GM19025 (cell line): ENCODE measurements around the gene GJB6.
"Not testable (repeated sequence)": the region's sequence is repeated elsewhere in the genome, so short reads cannot be mapped to it uniquely, and the experiment has no call there.

Experiments
- ATAC-seq: cut with Tn5 transposase; IDR thresholded peaks from one replicate; pipeline ENCODE4 v1.9.1; 2021; ENCODE audit warnings: mild to moderate bottlenecking, low read depth, moderate library complexity; ENCODE audit not compliant: unreplicated experiment

The GJB6 gene

GRCh38 chr13:20231839-20232555, at the start of gene GJB6:
Gene GJB6, minus strand, starts transcription at chr13:20232319. Its CDS starts 8,839 bp downstream, at chr13:20223480.
- ATAC-seq, result no peak

- not testable (repeated sequence) for ATAC-seq
These were observed 44.8 kb upstream of the GJB6 start for GRCh38 chr13:20276901-20277300.

- ATAC-seq, result no peak
These were observed 42.3 kb upstream of the GJB6 start for GRCh38 chr13:20274466-20274865.

- no peak for ATAC-seq
These were observed 40.6 kb upstream of the GJB6 start for GRCh38 chr13:20272588-20273171.

- no peak for ATAC-seq
These were observed 40.0 kb upstream of the GJB6 start for GRCh38 chr13:20272104-20272503.

- ATAC-seq, result no peak
These were observed 39.3 kb upstream of the GJB6 start for GRCh38 chr13:20271441-20271840.

GRCh38 chr13:20270163-20270865, 38.2 kb upstream of the GJB6 start:
- ATAC-seq, result no peak

- peak; percentile 99 for ATAC-seq
These were observed 32.3 kb upstream of the GJB6 start for GRCh38 chr13:20264271-20265018.

GRCh38 chr13:20263393-20264044, 31.4 kb upstream of the GJB6 start:
- ATAC-seq, result no peak

GRCh38 chr13:20258963-20259288, 26.8 kb upstream of the GJB6 start:
- ATAC-seq, result no peak

GRCh38 chr13:20258208-20258962, 26.3 kb upstream of the GJB6 start:
- no peak for ATAC-seq

GRCh38 chr13:20254076-20254475, 22.0 kb upstream of the GJB6 start:
- ATAC-seq, result no peak

GRCh38 chr13:20249913-20250312, 17.8 kb upstream of the GJB6 start:
- no peak for ATAC-seq

- no peak for ATAC-seq
These were observed 15.8 kb upstream of the GJB6 start for GRCh38 chr13:20247963-20248362.

GRCh38 chr13:20247403-20247802, 15.3 kb upstream of the GJB6 start:
- no peak for ATAC-seq

- ATAC-seq, result no peak
These were observed 9.5 kb upstream of the GJB6 start for GRCh38 chr13:20241593-20241992.

- ATAC-seq, result no peak
These were observed 7.6 kb upstream of the GJB6 start for GRCh38 chr13:20239748-20240147.

GRCh38 chr13:20232556-20233277, 598 bp upstream of the GJB6 start:
- ATAC-seq, result no peak
